Measurements from ENCODE around the gene SLC8A1. TPM values are rescaled to one million over a fixed set of nuclear protein-coding genes. Genes with fewer than 3 reads are reported as not detected.
A peak's percentile ranks its signal among the peaks of the same experiment; 100 is the strongest.

SLC8A1 gene
- total RNA-seq, 1 donor from 2014 or later = 116 TPM

DNA sequence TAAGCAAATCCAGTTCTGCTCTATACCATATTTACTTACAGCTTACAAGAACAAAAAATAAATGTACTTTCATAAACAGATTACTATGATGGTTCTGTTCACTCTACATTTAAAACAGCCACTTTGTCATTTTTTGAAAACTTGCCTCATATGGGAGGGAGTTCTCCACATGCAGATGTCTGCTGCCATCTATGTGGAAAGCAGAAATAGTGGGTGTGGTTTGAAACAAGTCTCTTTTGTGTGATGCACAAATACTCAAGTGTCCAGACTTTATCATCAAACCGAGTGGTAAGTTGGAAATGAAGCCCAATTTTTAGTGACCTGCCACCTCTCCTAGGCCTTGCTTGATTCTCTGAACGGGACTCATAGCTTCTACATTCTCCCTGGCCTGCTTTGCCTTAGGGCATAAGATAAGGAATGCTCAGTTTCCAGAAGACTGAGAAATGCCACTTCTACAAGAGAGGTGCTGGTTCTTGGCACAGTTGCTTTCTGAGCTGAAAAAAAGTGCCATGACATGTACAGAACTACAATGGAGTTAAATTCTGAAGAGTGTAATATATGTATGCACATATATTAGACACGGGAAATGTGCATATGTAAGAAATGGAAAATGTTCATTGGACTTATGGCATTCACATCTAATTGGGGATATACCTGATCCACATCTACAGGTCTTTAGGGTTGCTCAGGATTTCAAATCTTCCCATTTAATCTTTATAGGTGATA lies 221.0 kb downstream of the SLC8A1 start:
- no peak for DNase-seq (ENCODE audit: low spot score)

DNA sequence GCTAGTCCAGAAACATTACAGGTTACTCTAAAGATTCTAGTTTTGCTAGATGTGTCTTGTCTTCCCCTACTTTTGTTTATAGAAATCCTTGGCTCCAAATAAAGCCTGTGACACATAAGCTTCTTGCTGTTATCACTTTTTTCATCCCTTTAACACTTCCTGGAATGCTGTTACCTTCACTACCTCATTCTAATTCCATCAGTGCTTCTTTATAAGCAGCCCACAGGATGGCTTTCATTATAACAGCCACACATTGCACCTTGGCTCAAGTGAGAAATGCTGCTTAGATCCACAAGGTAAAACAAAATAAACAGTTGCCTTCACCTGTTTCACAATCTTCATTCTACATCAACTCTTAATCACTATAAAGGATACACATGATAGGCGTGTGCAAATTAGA lies 221.7 kb downstream of the SLC8A1 start:
- no peak for DNase-seq (ENCODE audit: low spot score)

DNA sequence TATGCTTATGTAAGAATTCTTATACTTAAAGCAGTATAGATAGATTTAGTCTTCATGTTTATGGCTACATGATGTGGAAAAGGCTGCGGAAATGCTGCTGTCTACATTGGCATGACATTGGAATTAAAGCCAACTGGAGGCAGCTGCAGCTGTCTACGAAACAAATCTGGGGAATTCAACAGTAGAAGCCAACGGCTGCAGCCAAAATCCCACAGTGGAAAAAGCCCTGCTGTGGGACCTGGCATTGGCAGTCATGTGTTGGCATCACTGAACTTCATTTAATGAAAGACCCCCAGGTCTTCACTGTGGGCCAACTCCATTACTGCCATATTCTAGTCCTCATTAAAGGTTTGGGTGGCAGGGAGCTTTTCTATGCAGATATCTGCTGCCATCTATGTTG lies 223.6 kb downstream of the SLC8A1 start:
- no peak for DNase-seq (ENCODE audit: low spot score)

DNA sequence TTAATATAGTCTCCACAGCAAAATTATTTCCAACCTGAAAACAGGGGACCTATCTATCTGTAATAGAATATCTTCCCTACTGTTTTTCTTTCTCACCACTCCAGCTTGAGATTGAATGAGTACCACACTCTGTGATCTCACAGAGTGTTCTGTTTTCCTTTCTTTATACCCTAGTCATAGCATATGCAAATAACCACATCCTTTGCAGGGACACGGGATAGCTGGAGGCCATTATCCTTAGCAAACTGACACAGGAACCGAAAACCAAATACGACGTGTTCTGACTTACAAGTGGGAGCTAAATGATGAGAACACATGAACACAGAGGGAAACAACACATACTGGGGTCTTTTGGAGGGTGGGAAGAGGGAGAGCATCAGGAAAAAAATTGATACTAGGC lies 224.7 kb downstream of the SLC8A1 start:
- DNase-seq (ENCODE audit: low spot score) = no peak

DNA sequence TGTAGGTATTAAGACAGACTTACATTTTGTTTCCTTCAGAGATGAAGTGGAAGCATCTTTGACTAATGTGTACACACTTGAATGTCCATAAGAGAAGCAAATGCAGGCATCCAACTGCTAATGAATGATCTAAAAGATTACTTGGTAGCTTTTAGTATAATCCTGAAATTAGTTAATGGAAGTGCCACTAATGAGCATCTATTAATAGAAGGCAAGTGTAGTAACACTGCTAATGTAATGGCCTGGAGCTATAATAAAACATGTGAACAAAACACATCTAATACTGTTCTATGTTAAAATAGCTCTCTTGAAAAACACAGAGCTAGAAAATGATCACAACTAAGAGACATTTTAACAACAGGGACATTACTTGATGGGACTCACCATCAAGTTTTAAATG lies 225.3 kb downstream of the SLC8A1 start:
- DNase-seq (ENCODE audit: low spot score) = no peak

DNA sequence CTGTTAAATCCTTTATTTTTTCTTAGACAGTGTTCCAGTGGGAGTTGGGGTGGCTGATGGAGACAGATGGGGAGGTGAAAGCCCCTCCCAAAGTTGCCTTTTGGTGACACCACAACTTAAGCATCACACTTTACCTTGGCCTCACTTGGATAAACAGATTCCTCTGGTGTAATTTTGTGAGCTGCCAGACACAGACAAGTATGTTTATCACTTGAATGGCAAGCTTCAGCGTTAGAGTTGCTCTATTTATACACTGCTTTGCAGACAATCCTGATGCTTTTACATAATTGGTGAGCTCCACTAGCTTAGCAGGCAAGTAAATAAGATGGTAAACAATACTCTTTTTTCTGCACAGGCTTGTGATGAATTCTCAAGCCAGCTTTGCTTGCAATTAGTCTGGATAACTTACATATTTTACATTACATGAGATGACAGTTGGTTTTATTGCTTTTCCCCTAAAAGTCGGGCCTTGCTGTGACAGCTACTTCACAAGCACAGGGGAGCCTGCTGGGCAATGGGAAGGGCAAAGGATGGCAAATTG lies 226.2 kb downstream of the SLC8A1 start:
- DNase-seq (ENCODE audit: low spot score) = no peak

DNA sequence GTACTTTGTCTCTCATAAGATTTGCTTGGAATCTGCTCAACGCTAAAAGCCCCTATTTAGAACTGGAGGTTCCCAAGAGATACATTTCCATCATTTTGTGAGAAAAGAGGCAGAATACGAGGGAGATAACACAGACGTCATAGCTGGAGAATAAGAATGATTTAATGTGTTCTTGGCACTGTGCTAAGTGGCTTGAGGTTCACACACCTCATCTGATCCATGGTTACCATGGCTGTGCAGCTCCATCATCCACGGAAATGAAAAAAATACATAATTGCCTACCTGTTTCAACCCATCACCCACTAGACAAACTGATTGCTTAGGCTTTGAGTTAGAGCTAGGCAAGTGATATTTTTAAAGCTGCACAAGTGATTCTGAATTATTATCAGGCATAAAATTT lies 227.6 kb downstream of the SLC8A1 start:
- no peak for DNase-seq (ENCODE audit: low spot score)

DNA sequence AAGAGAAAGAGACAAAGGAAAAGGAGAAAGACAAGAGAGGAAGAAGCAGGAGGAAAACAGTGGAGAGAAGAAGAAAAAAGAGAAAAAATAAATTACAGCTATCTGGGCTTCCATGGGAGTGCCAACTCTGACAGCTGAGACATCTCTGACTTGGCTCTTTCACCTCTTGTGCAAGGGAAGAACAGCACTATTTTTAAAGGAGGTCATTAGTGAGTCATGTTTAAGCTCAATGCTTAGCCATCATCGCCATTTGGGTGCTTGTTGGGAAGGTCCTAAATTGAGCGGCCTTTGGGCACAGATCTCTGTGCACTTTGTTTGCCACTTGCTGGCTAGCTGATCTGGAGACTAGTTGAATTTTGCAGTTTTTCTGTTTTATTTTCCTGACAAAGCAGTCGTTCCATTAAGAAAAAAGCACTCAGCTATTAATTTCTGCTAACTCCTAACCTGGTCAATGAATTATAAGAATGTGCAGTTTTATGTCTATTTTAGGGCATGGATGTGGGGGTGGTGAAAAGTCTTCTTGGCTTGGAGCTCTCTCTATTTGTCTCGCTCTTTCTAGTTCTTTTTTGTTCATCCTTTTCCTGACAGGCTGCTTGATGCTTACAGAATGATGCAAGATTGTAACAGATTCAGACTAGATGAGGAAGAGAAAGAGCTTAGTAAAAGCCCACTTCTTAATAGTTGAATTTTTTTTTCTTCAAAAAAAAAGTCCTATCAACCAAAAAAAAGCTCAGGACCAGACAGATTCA lies 231.5 kb downstream of the SLC8A1 start:
- DNase-seq (ENCODE audit: low spot score) = no peak

DNA sequence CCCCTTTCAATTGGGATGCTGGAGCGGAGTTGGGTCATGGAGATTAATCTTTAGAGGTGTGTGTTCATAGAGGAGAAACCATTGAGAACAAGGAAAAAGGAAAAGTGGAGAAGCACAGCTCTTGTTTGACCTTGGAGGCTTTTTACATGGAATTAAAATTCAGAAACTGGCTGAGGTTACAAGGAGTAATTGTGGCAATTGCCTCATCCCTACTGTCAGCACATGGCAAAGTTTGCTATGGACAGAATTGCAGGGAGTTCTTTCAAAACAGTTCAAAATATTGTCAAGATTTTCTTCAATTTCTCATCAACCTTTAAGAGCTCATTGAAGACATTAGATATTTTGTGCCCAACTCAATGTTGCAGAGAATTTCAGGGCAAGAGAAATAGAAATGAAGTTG lies 232.7 kb downstream of the SLC8A1 start:
- DNase-seq (ENCODE audit: low spot score) = no peak

DNA sequence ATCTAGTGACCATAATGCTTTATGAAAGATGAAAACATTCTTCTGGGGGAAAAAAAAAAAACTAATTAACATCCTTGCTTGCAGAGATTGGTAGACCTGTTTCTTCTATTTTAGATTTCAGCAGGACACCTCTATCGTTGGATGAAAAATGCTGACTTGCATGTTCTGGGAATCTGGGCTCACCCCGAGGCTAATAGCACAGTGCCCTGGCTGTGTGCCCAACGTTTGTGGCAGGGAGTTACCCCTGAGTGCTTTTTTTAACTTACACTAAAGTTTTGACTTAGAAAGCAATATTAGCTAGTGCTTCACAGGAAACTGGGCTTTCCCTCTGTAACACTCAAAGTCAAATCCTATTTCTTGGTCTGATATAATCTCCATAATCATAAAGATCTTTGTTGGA lies 233.2 kb downstream of the SLC8A1 start:
- peak; percentile 50 for DNase-seq (ENCODE audit: low spot score)

DNA sequence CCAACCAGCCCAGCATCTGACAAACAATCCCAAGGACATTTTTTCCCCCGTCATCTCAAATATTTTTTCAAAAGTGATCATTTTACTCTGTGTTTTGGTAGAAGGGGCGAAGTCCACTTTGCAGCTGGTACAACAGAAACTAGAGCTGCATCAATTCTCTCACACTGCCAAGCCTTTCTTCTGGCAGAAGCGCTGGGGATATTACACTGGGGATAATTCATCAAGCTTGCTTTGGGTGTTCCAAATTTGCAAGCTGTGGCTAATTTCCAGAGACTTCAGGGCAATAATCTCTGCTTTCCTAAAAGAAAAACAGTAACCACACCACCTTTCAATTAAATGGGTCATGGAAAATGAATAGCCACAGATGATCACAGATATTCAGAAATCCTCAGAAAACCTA lies 238.3 kb downstream of the SLC8A1 start:
- DNase-seq (ENCODE audit: low spot score) = no peak

DNA sequence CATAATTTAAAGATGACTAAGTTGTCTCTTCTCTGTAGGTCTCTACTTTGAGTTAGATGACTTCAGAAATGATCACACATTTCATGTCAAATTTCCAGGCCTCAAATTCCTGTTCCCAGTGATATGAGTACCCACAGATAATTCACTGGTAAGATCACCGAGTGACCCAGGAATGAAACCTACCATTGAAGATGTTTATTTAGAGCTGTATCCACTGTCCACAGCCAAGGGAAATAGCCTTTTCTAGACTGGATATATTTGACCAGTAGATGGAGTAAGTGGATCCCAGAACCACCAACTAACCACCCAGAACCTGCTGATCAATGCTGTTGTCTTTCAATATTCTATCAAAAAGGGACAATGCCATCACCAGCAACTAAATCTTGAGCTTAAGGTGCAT lies 238.8 kb downstream of the SLC8A1 start:
- DNase-seq (ENCODE audit: low spot score) = no peak

DNA sequence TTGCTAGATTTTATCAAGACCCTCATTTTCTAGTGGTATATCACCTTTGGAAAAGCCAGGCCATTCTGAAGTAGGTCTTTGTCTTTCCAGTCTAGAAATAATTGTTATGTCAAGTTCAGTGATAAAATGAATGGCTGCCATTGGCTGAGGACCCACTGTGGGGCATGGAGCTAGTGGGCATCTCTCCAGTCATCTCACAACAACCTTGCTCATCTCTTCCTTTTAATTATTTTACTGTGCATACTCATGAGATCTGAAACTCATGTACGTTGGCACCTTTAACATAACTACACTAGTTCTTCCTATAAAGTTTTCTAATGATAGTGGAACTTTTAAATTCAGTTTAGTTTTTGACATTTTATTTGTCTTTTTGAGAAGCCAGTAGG lies 240.9 kb downstream of the SLC8A1 start:
- DNase-seq (ENCODE audit: low spot score) = no peak

DNA sequence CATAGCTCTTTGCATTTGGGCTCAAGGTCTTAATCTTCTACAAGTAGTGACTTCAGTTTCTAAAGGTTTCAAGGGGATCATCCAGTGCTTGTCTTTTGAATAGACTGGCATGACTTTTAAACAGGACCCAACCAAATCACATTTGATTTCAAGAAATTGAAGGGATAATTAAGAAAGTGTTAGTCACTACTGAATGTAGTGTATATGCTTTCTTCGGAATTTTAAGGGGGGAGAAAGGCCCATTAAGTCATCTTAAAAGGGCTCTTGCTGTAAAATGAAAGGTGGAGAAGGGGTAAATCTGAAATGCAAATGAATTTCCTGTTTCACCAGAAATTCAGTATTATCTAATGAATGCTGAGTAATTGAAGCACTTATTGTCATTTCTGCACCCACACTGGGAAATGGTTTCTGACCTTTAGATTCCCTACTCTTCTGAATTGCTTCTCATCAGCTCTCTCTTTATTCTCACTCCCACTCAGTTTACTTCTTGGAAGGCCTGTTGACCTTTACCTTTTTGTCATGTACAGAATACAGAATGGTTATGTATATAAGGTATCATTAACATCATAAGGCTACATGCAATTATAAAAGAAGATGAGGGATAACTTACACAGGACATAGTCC lies 241.4 kb downstream of the SLC8A1 start:
- DNase-seq (ENCODE audit: low spot score) = no peak

DNA sequence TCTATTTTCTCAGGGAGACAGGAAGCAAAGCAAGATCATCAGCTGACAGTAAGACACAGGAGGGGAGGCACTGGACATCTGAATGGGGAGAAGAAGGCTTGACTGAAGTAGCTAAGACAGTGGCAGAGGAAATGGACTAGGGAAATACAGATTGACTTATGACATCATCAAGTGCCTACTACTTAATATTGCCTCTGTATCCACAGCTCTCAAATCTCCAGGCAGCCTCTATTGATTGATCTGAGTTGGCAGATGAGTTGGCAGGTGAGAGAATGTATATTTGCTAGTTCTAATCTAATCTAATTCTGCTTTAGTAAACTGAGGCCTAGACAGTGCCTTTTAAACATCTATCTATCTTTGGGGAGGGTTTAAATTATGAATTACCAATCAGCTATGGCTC lies 242.1 kb downstream of the SLC8A1 start:
- no peak for DNase-seq (ENCODE audit: low spot score)

DNA sequence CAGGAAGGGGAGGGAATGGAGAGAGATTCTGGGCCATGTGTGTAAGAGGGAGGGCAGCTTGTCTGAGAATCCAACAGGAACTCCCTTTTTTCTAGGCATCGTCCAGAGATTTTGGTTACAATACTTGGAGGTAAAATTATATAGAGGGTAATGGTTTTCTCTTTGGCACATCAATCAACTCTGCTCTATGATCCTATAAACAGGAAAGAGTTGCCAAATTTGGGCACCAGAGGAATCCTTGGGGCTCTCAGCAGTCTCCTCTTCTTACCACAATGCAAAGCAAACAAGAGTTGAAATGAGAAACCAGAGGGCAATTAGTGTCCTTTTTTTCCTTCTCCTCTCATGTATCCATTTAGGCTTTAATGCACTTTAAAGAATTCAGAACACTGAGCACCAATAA lies 243.4 kb downstream of the SLC8A1 start:
- no peak for DNase-seq (ENCODE audit: low spot score)

DNA sequence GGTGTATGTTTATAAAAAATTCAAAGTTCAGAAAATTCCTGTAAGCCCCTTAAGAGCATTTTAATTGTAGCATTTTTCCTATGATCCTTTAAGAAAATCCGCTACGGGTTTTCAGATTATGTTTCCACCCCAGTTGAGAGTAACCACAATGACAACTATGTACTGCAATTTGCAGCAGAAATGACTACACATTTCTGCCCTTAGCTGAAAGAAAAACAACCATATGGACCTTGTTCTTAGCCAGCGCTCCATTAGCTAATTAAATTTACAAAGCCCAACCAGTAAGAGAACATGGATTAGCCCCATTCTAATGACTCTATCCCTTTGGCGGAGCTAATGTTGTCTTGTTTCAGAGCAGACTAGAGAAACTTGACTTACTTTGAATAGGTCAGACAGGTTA lies 247.6 kb downstream of the SLC8A1 start:
- no peak for DNase-seq (ENCODE audit: low spot score)

DNA sequence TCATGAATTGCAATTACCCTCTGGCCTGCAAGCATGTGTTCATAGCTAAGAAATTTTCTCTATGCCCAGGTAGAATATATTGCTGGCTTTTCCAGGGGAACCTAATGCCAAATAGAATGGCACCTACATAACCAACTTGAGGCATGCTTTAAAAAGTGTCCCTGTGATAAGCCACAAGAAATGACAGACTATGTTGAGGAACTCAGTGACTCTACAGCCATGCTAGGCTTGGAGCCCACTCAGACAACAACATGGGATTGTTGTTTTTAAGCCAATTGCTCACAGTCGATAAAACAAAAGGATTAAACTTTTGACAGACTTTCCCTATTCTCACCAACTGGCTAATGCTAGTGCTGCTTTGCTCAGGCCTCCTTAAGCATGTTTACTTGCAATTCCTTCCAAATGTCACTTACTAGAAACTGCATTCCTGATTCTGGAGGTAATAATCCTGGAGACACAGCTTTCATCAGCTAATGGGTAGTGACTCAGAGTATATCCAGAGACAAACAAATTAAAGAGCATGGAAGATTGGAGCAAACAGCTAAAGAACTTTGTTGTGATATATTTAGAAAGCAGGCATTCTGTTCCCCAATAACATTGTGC lies 249.0 kb downstream of the SLC8A1 start:
- no peak for DNase-seq (ENCODE audit: low spot score)

DNA sequence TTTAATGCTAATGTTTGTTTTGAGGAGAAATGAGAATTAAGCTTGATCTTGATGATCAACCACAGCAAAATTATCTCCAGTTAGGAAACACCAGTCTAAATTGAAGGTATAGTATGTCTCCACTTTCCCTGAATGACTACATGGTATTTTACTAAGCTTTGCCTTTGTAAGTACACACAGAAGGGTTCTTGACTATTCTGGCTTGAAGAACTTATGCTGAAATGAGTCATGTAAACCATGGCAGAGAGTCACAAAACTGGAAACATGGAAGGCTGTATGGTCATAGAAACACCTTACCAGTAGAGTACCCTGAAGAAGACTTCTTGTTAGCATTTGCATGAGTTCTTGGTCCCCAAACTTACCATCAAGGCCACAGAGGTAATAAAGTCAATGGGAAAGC lies 250.5 kb downstream of the SLC8A1 start:
- no peak for DNase-seq (ENCODE audit: low spot score)

DNA sequence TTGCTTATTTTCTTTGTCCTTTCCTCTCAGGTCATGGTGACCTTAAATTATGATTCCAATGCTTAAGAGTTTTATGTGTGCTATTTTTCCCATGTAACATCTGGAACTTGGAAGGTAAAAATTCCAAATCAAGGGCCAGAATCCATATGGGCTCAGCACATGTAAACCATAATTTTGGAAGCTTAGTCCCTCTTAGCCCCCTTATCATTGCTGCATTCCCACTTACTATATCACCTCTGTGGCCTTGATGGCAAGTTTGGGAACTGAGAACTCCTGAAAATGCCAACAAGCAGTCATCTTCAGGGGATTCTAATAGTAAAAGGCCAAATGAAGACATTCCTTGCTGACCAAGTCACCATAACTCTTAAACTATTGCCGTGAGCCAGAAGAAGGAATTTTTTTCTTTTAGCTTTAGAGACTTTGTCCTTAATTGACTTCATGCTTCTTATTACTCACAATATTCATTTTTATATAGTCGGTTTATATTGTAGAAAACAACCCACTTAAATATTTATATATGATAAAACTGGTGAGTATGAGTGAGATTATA lies 251.4 kb downstream of the SLC8A1 start:
- no peak for DNase-seq (ENCODE audit: low spot score)

DNA sequence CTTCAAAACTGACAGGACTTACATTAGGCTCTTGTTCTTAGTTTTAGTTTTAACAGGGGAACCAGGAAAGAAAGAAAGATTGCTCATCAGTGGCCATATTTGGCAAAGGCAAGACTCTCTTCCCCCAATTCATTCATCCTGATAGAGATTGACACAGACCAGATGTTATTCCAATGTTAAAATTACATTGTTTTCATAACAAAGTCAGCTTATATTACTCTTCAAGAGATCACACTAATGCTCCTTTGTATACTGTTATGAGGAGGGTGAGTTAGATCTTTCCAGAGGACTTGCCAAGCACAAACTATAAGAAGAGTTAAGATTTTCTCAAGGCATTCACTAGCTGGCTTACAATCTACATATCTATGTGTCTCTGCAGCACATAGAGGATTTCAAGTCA lies 252.1 kb downstream of the SLC8A1 start:
- DNase-seq (ENCODE audit: low spot score) = no peak

DNA sequence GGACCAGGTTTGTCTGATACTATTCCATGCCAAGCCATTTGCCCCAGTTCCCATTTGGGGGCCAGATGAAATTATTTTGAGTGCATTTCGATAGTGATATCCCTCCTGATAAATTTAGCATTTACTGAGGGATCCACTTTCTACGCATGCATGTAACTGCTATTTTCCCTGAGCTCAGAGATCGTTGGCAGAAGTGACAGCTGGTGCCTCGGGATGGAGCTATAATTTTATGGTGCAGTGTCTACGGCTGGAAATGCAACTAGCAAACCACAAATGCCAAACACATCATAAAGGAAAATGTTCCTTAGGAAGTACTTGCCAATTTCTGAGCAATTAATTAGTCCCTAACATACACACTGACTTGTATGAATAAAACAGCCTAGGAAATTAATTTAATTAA lies 254.8 kb downstream of the SLC8A1 start:
- no peak for DNase-seq (ENCODE audit: low spot score)

All from ureter (tissue), 1 donor.